ENCODE data around the gene ATF7IP2. TPM values are rescaled to one million over a fixed set of nuclear protein-coding genes. Genes with fewer than 3 reads are reported as not detected.
A peak's percentile ranks its signal among the peaks of the same experiment; 100 is the strongest.
"Not testable (repeated sequence)": the region's sequence is repeated elsewhere in the genome, so short reads cannot be mapped to it uniquely, and the experiment has no call there.

The ATF7IP2 gene
- total RNA-seq, 2 experiments from 2014 or later: 28.4 to 34.5 TPM

DNA sequence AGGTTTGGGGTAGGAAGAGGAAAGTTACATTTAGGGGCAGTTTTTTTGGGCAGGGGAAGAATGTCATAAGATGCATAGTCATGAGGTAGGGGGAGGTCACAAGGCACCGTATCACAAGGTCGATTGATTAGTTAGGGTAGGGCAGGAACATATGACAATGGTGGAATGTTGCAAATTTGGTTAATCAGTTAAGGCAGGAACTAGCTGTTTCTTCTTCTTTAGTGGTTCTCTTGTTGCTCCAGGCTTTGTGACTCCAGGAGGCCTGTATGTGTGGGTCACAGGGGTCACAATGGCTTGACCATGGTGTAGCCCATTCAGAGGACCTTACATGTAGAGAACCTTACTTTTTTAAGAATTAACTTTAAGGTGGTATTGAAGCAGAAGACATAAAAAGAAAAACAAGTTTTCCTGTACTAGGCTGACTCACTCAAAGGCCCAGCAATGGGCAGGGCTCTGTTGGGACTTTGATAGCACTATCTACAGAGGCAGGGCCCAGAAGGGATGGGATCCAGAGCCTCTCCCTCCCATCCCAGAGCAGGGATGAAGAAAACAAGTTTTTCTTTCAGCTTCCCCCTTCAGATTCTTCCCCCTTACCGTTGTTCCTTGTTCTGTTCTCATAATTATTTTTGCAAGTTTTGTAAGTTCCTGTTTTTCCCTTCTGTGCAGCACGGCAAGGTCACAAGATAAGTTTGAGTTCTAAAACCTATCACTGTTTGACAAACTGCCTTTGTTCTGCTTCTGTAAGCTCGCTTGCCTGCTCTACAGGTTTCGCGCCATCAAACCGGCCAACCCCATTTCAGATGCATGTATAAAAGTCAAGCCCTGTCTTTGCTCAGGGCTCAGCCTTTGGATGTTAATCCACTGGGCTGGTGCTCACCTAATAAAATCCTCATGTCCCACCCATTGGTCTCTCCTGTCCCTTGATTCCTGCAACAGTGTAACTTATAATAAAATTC is 45.8 kb upstream of the ATF7IP2 start:
- CTCF ChIA-PET (ENCODE audit: unreplicated experiment): no interaction called here
- no peaks in the 10 kb centered on the region for H3K36me3 ChIP-seq (ENCODE audit: insufficient read depth, low read length)
- no peak overlapping the region for H3K4me3 ChIP-seq (ENCODE audit: low read depth, low read length, poor library complexity, severe bottlenecking)
- POLR2A ChIA-PET: interaction anchor here (0.6 kb wide), 1 partner anchor 78 kb away, joined by 5 read pairs; no protein-coding TSS in a partner anchor
- peaks cover 32% of the 10 kb centered on the region for H3K9me3 ChIP-seq (ENCODE audit: low read length)
- H3K9me2 ChIP-seq (ENCODE audit: insufficient read depth, low read length): no peaks in the 10 kb centered on the region
- no peaks in the 10 kb centered on the region for H3K79me2 ChIP-seq (ENCODE audit: insufficient read depth, low read depth, low read length)
- intact Hi-C loops (cut with micrococcal nuclease; ENCODE audit: unreplicated experiment): no loop called here
- no peak overlapping the region for H3K4me2 ChIP-seq (ENCODE audit: low read length)
- peak; percentile 46 for DNase-seq (ENCODE audit: low spot score)
- H3K4me1 ChIP-seq (ENCODE audit: insufficient read depth, low read length, poor library complexity, severe bottlenecking): no peaks in the 10 kb centered on the region
- no peak overlapping the region for H3K27ac ChIP-seq (ENCODE audit: low read depth, low read length, poor library complexity, severe bottlenecking)
- H4K20me1 ChIP-seq (ENCODE audit: insufficient read depth, low read length): no peaks in the 10 kb centered on the region
- no peak for TF ChIP-seq EZH2phosphoT487 (IDR thresholded peaks at IDR 0.05; ENCODE audit: borderline replicate concordance, low read depth, low read length)
- TF ChIP-seq, protein P1, sequence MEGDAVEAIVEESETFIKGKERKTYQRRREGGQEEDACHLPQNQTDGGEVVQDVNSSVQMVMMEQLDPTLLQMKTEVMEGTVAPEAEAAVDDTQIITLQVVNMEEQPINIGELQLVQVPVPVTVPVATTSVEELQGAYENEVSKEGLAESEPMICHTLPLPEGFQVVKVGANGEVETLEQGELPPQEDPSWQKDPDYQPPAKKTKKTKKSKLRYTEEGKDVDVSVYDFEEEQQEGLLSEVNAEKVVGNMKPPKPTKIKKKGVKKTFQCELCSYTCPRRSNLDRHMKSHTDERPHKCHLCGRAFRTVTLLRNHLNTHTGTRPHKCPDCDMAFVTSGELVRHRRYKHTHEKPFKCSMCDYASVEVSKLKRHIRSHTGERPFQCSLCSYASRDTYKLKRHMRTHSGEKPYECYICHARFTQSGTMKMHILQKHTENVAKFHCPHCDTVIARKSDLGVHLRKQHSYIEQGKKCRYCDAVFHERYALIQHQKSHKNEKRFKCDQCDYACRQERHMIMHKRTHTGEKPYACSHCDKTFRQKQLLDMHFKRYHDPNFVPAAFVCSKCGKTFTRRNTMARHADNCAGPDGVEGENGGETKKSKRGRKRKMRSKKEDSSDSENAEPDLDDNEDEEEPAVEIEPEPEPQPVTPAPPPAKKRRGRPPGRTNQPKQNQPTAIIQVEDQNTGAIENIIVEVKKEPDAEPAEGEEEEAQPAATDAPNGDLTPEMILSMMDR (conservative IDR thresholded peaks at IDR 0.05; ENCODE audit: low read length): no peak
- no TSS peak for BruUV-seq (replicated peaks)
- H2AFZ ChIP-seq (ENCODE audit: low read length): no peak overlapping the region

DNA sequence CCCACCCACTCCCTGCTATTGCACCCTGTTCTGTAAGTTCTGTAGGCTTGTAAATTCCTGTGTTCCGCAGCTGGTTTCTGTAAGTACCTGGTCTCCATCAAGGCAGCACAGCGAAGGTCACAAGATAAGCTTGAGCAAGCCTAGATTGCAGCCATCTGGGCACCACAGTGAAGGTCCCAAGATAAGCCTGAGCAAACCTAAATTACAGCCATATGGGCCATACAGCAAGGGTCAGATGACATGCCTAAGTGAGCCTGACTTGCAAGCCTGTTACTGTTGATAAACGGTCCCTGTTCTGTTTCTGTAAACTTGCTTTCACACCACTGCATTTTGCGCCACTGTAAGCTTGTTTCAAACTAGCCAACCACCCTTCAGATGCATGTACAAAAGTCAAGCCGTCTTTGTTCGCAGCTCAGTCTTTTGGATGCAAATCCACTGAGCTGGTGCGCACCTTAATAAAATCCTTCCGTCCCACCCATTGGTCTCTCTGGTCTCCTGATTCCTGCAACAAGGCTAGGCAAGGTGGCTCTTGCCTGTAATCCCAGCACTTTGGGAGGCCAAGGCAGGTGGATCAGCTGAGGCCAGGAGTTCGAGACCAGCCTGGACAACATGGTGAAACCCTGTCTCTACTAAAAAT is 42.6 kb upstream of the ATF7IP2 start:
- Histone ChIP-seq H4K20me1 (ENCODE audit: insufficient read depth, low read length) (no peaks in the 10 kb centered on the region), H3K27ac (ENCODE audit: low read depth, low read length, poor library complexity, severe bottlenecking) (no peak overlapping the region), H3K79me2 (ENCODE audit: insufficient read depth, low read depth, low read length) (no peaks in the 10 kb centered on the region), H2AFZ (ENCODE audit: low read length) (no peak overlapping the region), H3K4me1 (ENCODE audit: insufficient read depth, low read length, poor library complexity, severe bottlenecking) (no peaks in the 10 kb centered on the region), H3K36me3 (ENCODE audit: insufficient read depth, low read length) (no peaks in the 10 kb centered on the region), H3K9me3 (ENCODE audit: low read length) (peaks cover 32% of the 10 kb centered on the region), H3K4me2 (ENCODE audit: low read length) (no peak overlapping the region), H3K9me2 (ENCODE audit: insufficient read depth, low read length) (no peaks in the 10 kb centered on the region), H3K4me3 (ENCODE audit: low read depth, low read length, poor library complexity, severe bottlenecking) (no peak overlapping the region)
- no peak for DNase-seq (ENCODE audit: low spot score)
- no TSS peak for BruUV-seq (replicated peaks)
- intact Hi-C loops (cut with micrococcal nuclease; ENCODE audit: unreplicated experiment): no loop called here
- ChIA-PET CTCF (ENCODE audit: unreplicated experiment) (no interaction called here), POLR2A (interaction anchor here (0.6 kb wide), 1 partner anchor 34 kb away, joined by 3 read pairs; no protein-coding TSS in a partner anchor)
- TF ChIP-seq, protein P1 (conservative IDR thresholded peaks at IDR 0.05; ENCODE audit: low read length): no peak
- no peak for TF ChIP-seq EZH2phosphoT487 (IDR thresholded peaks at IDR 0.05; ENCODE audit: borderline replicate concordance, low read depth, low read length)

DNA sequence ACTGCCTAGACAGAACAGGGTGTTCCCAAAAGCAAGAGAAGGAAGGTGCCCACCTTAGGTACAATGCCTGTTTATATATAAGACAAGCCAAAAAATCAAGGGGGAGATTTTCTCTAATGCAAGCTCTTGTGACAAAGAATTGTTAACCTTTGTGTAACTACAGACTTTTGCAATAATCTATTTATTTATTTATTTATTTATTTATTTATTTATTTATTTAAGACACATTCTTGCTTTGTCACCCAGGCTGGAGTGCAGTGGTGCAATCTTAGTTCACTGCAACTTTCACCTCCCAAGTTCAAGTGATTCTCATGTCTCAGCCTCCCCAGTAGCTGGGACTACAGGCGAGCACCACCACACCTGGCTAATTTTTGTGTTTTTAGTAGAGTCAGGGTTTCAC is 41.2 kb upstream of the ATF7IP2 start:
- POLR2A ChIA-PET; H3K36me3 ChIP-seq (ENCODE audit: insufficient read depth, low read length); BruUV-seq (replicated peaks); H2AFZ ChIP-seq (ENCODE audit: low read length); H3K4me3 ChIP-seq (ENCODE audit: low read depth, low read length, poor library complexity, severe bottlenecking); CTCF ChIA-PET (ENCODE audit: unreplicated experiment); H3K9me2 ChIP-seq (ENCODE audit: insufficient read depth, low read length); H3K4me2 ChIP-seq (ENCODE audit: low read length); H4K20me1 ChIP-seq (ENCODE audit: insufficient read depth, low read length); intact Hi-C loops (cut with micrococcal nuclease; ENCODE audit: unreplicated experiment); H3K27ac ChIP-seq (ENCODE audit: low read depth, low read length, poor library complexity, severe bottlenecking); H3K79me2 ChIP-seq (ENCODE audit: insufficient read depth, low read depth, low read length); DNase-seq (ENCODE audit: low spot score); H3K4me1 ChIP-seq (ENCODE audit: insufficient read depth, low read length, poor library complexity, severe bottlenecking): not testable (repeated sequence)
- peaks cover 25% of the 10 kb centered on the region; the same call in 1 of the 2 replicates for H3K9me3 ChIP-seq (ENCODE audit: low read length)
